Loucy (cell line): Measurements from ENCODE around the gene GDF9.

Experiments
- H2AFZ ChIP-seq: fragments of 200-600 bp; sonication (generic); 2 replicates; pipeline ENCODE4 v1.6.0; 2016; ENCODE audit warnings: antibody characterized with exemption, mild to moderate bottlenecking, low read length, moderate library complexity
- H3F3A ChIP-seq: fragments of 200-600 bp; 2 replicates; pipeline ENCODE4 v1.6.0; 2016; ENCODE audit warnings: antibody characterized with exemption, low read depth, mild to moderate bottlenecking
- H3K27me3 ChIP-seq: fragments of 200-600 bp; sonication (generic); 2 replicates; pipeline ENCODE4 v1.6.1; 2014; ENCODE audit warnings: low read length, mild to moderate bottlenecking; ENCODE audit not compliant: insufficient read depth, poor library complexity, severe bottlenecking
- H3K36me3 ChIP-seq: fragments of 200-600 bp; sonication (generic); 2 replicates; pipeline ENCODE4 v1.6.1; 2016; ENCODE audit warnings: low read length; ENCODE audit not compliant: insufficient read depth
- H3K4me1 ChIP-seq: fragments of 200-600 bp; sonication (generic); 2 replicates; pipeline ENCODE4 v1.5.1; 2014; ENCODE audit warnings: low read length, mild to moderate bottlenecking; ENCODE audit not compliant: insufficient read depth, poor library complexity, severe bottlenecking
- H3K4me2 ChIP-seq: fragments of 200-600 bp; sonication (generic); 2 replicates; pipeline ENCODE4 v1.6.0; 2014; ENCODE audit warnings: antibody characterized with exemption, low read length, low read depth, mild to moderate bottlenecking; ENCODE audit not compliant: poor library complexity, severe bottlenecking
- H3K4me3 ChIP-seq: fragments of 200-600 bp; sonication (generic); 2 replicates; pipeline ENCODE4 v1.5.1; 2014; ENCODE audit warnings: low read length, mild to moderate bottlenecking, mixed read lengths; ENCODE audit not compliant: poor library complexity, severe bottlenecking
- H3K79me2 ChIP-seq: fragments of 200-600 bp; sonication (generic); 2 replicates; pipeline ENCODE4 v1.6.1; 2014; ENCODE audit warnings: low read length; ENCODE audit not compliant: insufficient read depth
- H3K9ac ChIP-seq: fragments of 200-600 bp; sonication (generic); 2 replicates; pipeline ENCODE4 v1.6.0; 2014; ENCODE audit warnings: mild to moderate bottlenecking, low read depth, low read length, moderate library complexity; ENCODE audit not compliant: poor library complexity, severe bottlenecking
- H3K9me2 ChIP-seq: fragments of 200-600 bp; sonication (generic); replicated peaks from 2 replicates; pipeline ENCODE4 v1.6.1; 2016; ENCODE audit warnings: low read depth, low read length, mixed read lengths
- H3K9me3 ChIP-seq: fragments of 200-600 bp; sonication (generic); 2 replicates; pipeline ENCODE4 v1.6.1; 2014; ENCODE audit warnings: mild to moderate bottlenecking, antibody characterized with exemption, low read length, low read depth; ENCODE audit not compliant: insufficient read depth
- H4K20me1 ChIP-seq: fragments of 200-600 bp; sonication (generic); 2 replicates; pipeline ENCODE4 v1.6.0; 2014; ENCODE audit warnings: antibody characterized with exemption, low read length, mild to moderate bottlenecking; ENCODE audit not compliant: insufficient read depth, poor library complexity, severe bottlenecking
- EZH2phosphoT487 ChIP-seq: fragments of 200-600 bp; IDR thresholded peaks from 2 replicates; pipeline ENCODE4 v1.6.1; 2018; ENCODE audit warnings: antibody characterized with exemption, mild to moderate bottlenecking, moderate library complexity, borderline replicate concordance
- TF ChIP-seq, protein P1 (sequence below): fragments of 200-600 bp; sonication (generic); conservative IDR thresholded peaks from 2 replicates; pipeline ENCODE4 v1.5.1; 2014; ENCODE audit warnings: mild to moderate bottlenecking, antibody characterized with exemption, low read length

The GDF9 gene

DNA sequence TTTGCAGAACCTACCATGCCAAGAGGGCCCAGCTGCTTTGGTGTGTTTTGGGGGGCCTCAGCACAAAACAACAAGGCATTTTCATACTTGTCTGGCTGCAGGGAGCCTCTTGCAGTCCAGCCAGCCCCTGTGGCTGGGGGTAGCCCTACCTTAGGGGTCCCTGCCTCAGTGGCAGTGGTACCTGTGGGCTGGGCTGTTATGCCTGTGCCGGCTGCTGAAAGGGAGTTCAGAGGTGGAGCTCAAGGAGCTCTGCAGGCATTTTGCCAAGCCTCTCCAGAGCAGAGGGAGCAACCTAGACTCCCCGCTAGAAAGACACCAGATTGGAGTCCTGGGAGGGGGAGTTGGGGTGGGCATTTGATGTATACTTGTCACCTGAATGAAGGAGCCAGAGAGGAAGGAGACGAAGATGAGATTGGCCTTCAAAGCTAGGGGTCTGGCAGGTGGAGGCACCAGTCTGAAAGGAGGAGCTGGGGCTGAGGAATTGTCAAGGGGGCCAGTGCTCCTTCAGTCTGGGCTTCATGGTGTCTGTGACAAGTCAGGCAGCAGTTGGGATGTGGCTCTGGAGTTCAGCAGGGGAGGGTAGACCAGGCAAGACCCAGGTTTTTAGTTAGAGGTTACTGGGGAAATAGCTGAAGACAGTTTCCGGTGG is 37.3 kb downstream of the GDF9 start:
- H3K9ac ChIP-seq = no peak overlapping the region
- H4K20me1 ChIP-seq = no peaks in the 10 kb centered on the region
- no peak overlapping the region for H3K4me2 ChIP-seq
- no peaks in the 10 kb centered on the region for H3K27me3 ChIP-seq
- H3K9me2 ChIP-seq = no peaks in the 10 kb centered on the region
- no peaks in the 10 kb centered on the region for H3K36me3 ChIP-seq
- no peaks in the 10 kb centered on the region for H3F3A ChIP-seq
- no peaks in the 10 kb centered on the region for H3K79me2 ChIP-seq
- TF ChIP-seq, protein P1, sequence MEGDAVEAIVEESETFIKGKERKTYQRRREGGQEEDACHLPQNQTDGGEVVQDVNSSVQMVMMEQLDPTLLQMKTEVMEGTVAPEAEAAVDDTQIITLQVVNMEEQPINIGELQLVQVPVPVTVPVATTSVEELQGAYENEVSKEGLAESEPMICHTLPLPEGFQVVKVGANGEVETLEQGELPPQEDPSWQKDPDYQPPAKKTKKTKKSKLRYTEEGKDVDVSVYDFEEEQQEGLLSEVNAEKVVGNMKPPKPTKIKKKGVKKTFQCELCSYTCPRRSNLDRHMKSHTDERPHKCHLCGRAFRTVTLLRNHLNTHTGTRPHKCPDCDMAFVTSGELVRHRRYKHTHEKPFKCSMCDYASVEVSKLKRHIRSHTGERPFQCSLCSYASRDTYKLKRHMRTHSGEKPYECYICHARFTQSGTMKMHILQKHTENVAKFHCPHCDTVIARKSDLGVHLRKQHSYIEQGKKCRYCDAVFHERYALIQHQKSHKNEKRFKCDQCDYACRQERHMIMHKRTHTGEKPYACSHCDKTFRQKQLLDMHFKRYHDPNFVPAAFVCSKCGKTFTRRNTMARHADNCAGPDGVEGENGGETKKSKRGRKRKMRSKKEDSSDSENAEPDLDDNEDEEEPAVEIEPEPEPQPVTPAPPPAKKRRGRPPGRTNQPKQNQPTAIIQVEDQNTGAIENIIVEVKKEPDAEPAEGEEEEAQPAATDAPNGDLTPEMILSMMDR = no peak
- TF ChIP-seq EZH2phosphoT487 = no peak
- no peaks in the 10 kb centered on the region for H3K4me1 ChIP-seq
- H2AFZ ChIP-seq = no peak overlapping the region
- no peak overlapping the region for H3K4me3 ChIP-seq
- no peaks in the 10 kb centered on the region for H3K9me3 ChIP-seq

DNA sequence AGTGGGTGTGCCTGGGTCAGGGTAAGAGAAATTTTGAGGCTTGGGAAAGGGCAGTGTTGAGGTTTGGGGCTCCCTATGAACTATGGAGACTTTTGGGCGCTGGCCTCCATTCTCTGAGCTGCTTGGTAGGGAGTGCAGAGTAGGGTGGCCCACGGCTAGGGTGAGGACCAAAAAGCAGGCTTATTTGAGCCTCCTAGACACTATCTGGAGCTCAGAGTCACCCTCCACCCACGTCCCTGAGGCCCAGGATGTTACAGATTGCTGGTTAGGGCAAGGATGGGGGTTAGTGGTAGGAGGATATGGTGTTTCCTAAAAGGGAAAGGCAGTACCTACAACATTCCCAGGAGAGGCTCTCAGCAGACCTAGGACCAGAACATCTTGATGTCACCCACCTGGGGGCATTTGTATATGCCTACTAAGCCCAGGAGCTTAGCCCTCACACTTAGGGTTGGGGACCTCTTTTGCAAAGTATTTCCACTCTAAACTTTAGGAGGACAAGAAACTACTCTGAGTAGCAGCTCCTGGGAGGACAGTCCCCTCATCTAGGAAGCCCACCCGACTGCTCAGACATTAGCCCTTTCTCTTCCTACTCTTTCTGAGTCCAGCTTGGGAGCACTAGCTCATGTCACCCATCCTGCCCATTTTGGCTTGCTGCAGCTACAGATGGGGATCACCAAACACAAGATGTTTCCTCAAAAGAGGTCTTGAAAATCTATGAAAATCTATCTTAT is 38.2 kb downstream of the GDF9 start:
- Histone ChIP-seq H3K27me3 (no peaks in the 10 kb centered on the region), H3K9me3 (no peaks in the 10 kb centered on the region), H3K4me3 (no peak overlapping the region)

DNA sequence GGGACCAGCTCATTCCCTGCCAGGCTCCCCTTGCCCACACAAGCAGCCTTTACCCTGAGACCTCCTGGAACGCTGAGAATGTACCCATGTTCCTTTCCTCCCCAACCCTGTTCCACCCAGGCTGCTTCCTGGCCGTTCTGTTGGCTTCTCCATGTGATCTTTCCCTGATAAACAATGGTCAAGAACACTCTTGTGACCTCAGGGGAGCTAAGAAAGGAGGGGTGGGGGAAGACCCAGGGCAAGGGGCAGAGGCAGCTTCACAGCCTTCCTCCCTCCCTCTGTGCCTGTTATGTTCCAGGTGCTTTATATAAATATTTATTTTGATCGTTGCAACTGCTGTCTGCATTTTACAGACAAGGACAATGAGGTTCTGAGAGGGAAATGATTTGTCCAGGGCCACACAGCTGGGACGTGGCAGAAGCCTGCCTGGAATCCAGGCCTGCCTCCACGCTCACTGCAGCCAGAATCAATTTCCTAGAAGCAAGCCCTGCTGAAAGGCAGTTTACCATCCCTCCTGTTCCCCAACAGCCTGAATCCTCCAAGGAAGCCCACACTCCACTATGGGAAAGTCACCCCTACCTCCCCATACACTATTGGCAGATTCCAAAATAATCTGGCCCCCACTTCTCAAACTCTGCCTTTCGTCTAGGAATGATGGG is 39.7 kb downstream of the GDF9 start:
- Histone ChIP-seq H3K79me2 (no peaks in the 10 kb centered on the region), H3K4me2 (no peak overlapping the region), H3K9me3 (no peaks in the 10 kb centered on the region), H4K20me1 (no peaks in the 10 kb centered on the region), H3K27me3 (no peaks in the 10 kb centered on the region), H2AFZ (no peak overlapping the region), H3K9ac (no peak overlapping the region), H3F3A (no peaks in the 10 kb centered on the region), H3K4me1 (no peaks in the 10 kb centered on the region), H3K9me2 (no peaks in the 10 kb centered on the region), H3K36me3 (no peaks in the 10 kb centered on the region), H3K4me3 (no peak overlapping the region)
- TF ChIP-seq, protein P1 = no peak
- TF ChIP-seq EZH2phosphoT487 = no peak

More for the DNA sequence above, 38.2 kb downstream of the GDF9 start:
- Histone ChIP-seq H4K20me1 (no peaks in the 10 kb centered on the region), H3F3A (no peaks in the 10 kb centered on the region), H2AFZ (no peak overlapping the region), H3K9ac (no peak overlapping the region), H3K4me1 (no peaks in the 10 kb centered on the region), H3K36me3 (no peaks in the 10 kb centered on the region), H3K79me2 (no peaks in the 10 kb centered on the region), H3K4me2 (no peak overlapping the region), H3K9me2 (no peaks in the 10 kb centered on the region)
- no peak for TF ChIP-seq EZH2phosphoT487
- TF ChIP-seq, protein P1 = no peak
